ENCODE measurements around the gene ST3GAL4.

ST3GAL4 gene

DNA sequence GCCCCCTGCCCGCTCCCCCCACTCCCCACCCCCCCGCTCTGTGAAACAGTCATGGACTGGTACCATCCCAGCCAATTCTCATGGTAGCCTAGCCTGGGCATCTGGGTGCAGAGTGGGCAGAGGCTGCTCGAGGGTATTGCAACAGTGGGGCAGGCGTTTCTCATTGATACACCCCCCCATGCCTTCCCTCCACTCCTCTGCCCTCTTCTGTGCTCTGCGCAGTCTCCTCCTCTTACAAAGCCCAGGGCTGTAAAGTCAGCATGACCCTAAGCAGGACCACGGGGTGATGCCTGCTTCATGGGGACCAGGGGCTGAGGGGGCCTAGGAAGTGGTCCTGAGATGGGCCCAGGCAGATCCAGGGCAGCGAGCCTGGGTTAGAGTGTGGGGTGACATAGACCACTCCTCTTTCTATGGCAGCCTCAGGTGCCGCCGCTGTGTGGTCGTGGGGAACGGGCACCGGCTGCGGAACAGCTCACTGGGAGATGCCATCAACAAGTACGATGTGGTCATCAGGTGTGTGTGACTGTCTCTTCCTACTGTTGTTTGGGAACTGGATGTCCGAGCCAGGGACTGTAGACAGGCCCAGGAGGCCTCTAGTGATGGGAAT, 52.3 kb downstream of the ST3GAL4 start:
- Mint-ChIP-seq H3K4me1 (ENCODE audit: low read depth in 2 of 2) (peaks cover 0 to 3% of the 10 kb centered on the region in 2 donors), H3K4me3 (no peak overlapping the region), H3K36me3 (ENCODE audit: insufficient read depth) (no peaks in the 10 kb centered on the region), H3K27me3 (no peaks in the 10 kb centered on the region), H3K27ac (peak overlapping the region; percentile 25 to 66), H3K9me3 (no peaks in the 10 kb centered on the region)
- no peak for ATAC-seq (replicated peaks)
- DNase-seq: no peak

DNA sequence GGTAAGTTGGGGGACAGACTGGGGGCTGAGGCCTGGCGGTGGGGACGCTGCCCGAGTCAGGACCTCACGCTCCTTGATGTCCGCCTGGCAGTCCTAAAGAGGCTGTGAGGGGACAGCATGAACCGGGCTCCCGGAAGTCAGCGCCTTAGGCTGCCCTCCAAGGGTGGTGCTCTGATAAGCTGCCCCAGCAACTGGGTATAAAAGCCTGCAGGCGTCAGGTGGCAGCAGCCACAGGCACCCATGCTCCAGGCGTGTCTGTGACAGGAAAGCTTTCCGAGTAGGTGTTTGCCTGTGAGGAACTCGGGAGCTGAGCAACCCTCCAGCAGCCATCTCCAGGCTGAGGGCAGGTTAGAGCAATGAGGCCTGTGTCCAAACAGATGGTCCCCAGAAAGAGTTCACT, 53.0 kb downstream of the ST3GAL4 start:
- DNase-seq (no peak), ATAC-seq (replicated peaks) (no peak)
- peak overlapping the region; percentile 66 to 67 for H3K27ac Mint-ChIP-seq
- no peaks in the 10 kb centered on the region for H3K9me3 Mint-ChIP-seq
- no peaks in the 10 kb centered on the region for H3K27me3 Mint-ChIP-seq
- H3K4me3 Mint-ChIP-seq: no peak overlapping the region
- peaks cover 0 to 3% of the 10 kb centered on the region in 2 donors for H3K4me1 Mint-ChIP-seq (ENCODE audit: low read depth in 2 of 2)
- no peaks in the 10 kb centered on the region for H3K36me3 Mint-ChIP-seq (ENCODE audit: insufficient read depth)

DNA sequence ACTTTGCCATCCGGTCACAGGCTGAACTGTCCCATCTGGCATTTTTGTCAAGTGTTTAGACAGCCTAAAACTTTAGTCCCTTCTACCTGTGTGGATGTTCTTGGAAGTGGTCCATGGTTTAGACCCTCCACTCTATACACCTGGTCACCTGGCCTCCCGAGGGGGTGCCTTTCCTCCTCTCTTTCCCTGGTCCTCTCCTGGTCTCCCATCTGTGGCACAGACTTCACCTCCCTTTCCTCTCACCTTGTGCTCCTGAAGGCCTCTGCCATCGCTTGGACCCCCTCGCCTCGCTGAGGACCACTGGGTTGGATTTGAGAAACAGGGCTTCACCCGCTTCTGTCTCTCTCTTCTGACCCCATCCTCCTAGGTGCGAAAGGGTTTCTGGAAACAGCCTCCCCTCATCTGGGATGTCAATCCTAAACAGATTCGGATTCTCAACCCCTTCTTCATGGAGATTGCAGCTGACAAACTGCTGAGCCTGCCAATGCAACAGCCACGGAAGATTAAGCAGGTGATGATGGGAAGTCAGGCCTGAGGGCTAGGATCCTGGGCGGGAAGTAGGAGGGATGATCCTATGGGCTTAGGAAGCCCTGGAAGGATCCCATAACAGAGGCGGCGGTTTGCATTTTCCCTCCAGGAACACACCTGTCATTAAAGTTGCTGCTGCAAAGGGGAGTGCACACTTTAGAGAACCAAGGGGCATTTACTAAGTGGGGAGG, 53.6 kb downstream of the ST3GAL4 start:
- no peaks in the 10 kb centered on the region for H3K36me3 Mint-ChIP-seq (ENCODE audit: insufficient read depth)
- no peak overlapping the region for H3K4me3 Mint-ChIP-seq
- H3K9me3 Mint-ChIP-seq: no peaks in the 10 kb centered on the region
- DNase-seq (no peak), ATAC-seq (replicated peaks) (no peak)
- no peaks in the 10 kb centered on the region for H3K27me3 Mint-ChIP-seq
- peak overlapping the region in 1 of 2 donors; percentile 67 for H3K27ac Mint-ChIP-seq
- H3K4me1 Mint-ChIP-seq (ENCODE audit: low read depth in 2 of 2): peaks cover 0 to 3% of the 10 kb centered on the region in 2 donors

DNA sequence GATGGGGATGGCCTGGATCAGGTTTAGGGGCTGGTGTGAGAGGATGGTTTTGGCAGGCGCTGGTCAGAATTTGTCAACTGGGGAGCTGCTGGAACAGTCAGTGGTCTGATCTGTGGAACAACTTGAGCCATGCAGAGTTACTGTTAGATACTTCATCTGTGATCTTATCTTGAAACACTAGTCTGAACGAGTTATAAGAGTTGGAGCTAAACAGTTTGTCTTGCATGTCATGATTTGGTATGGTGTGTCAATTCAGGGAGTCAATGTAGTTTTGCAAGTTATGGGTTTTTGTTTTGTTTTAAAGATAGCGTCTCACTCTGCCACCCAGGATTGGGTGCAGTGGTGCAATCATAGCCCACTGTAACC, 54.1 kb downstream of the ST3GAL4 start:
- Mint-ChIP-seq H3K27me3 (no peaks in the 10 kb centered on the region), H3K9me3 (no peaks in the 10 kb centered on the region), H3K4me3 (no peak overlapping the region), H3K27ac (no peak overlapping the region), H3K36me3 (ENCODE audit: insufficient read depth) (no peaks in the 10 kb centered on the region), H3K4me1 (ENCODE audit: low read depth in 2 of 2) (peaks cover 0 to 3% of the 10 kb centered on the region in 2 donors)
- ATAC-seq (replicated peaks) (no peak), DNase-seq (no peak)

DNA sequence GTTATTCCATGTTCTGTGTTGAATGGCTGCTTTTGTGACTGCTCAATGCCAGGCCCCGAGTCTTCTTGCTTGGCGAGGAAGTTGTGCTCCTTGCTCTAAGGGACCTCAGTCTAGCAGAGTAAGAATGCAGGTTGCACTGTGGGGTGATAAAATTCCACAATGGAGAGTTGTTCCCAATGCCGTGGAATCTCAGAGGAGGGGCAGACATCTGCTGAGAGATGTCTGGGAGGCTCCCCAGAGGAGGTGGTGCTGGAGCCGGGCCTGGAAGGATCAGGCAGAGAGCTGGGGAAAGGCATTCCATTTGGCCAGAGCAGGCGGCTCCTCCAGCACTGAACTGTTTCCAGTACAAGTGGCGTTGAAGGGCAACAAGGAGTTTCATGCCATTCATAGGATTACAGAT, 55.2 kb downstream of the ST3GAL4 start:
- H3K27ac Mint-ChIP-seq: no peak overlapping the region
- H3K4me3 Mint-ChIP-seq: no peak overlapping the region
- DNase-seq: no peak
- no peaks in the 10 kb centered on the region for H3K36me3 Mint-ChIP-seq (ENCODE audit: insufficient read depth)
- H3K9me3 Mint-ChIP-seq: no peaks in the 10 kb centered on the region
- no peaks in the 10 kb centered on the region for H3K27me3 Mint-ChIP-seq
- no peak for ATAC-seq (replicated peaks)
- H3K4me1 Mint-ChIP-seq (ENCODE audit: low read depth in 2 of 2): peaks cover under 1 to 3% of the 10 kb centered on the region in 2 donors

DNA sequence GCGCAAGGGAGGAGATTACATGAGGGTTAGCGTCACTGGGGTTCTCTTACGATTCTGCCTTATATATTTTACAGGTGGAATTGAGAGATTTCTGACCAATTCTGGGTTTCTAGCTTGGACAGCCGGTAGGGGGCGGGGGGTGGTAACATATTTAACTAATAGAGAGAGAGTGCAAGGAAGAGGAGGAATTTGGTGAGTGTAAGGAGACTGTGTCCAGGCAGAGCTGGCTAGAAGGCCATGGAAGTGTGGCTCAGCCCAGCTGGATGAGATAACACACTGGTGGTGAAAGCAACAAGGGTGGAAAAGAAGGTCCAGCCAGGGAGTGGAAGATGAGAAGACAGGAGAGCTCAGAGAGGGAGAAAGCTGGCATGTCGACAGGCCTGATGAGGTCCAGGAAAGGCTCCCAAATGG, 56.5 kb downstream of the ST3GAL4 start:
- Mint-ChIP-seq H3K36me3 (ENCODE audit: insufficient read depth) (no peaks in the 10 kb centered on the region), H3K9me3 (no peaks in the 10 kb centered on the region), H3K27ac (no peak overlapping the region), H3K4me1 (ENCODE audit: low read depth in 2 of 2) (peaks cover 7% of the 10 kb centered on the region in 2 donors), H3K4me3 (no peak overlapping the region), H3K27me3 (no peaks in the 10 kb centered on the region)
- ATAC-seq (replicated peaks) (no peak), DNase-seq (no peak)

DNA sequence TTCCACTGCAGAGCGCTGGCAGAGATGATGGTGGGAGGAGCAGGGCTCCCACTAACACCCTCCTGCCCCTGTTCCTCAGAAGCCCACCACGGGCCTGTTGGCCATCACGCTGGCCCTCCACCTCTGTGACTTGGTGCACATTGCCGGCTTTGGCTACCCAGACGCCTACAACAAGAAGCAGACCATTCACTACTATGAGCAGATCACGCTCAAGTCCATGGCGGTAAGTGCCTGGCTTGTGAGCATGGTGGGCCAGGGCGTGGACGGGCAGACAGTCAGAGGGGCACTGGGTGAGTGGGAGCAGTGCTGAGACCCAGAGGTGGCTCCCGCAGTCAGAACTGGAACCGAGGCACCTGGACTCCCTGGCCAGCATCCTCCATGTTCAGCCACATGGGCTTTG, 57.9 kb downstream of the ST3GAL4 start:
- ATAC-seq (replicated peaks): no peak
- Mint-ChIP-seq H3K27ac (no peak overlapping the region), H3K9me3 (no peaks in the 10 kb centered on the region), H3K36me3 (ENCODE audit: insufficient read depth) (no peaks in the 10 kb centered on the region), H3K27me3 (no peaks in the 10 kb centered on the region), H3K4me1 (ENCODE audit: low read depth in 2 of 2) (peaks cover 7% of the 10 kb centered on the region in 2 donors), H3K4me3 (no peak overlapping the region)
- no peak for DNase-seq

DNA sequence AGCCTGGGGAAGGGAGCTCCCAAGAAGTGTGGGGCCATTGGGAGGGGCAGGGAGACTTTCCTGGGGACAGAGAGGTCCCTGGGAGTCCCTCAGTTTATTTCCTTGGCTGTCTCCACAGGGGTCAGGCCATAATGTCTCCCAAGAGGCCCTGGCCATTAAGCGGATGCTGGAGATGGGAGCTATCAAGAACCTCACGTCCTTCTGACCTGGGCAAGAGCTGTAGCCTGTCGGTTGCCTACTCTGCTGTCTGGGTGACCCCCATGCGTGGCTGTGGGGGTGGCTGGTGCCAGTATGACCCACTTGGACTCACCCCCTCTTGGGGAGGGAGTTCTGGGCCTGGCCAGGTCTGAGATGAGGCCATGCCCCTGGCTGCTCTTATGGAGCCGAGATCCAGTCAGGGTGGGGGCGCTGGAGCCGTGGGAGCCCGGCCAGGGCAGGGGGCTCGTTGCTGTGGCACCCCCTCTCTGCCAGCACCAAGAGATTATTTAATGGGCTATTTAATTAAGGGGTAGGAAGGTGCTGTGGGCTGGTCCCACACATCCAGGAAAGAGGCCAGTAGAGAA, 58.4 kb downstream of the ST3GAL4 start:
- ATAC-seq (replicated peaks) (no peak), DNase-seq (no peak)
- Mint-ChIP-seq H3K9me3 (no peaks in the 10 kb centered on the region), H3K4me3 (no peak overlapping the region), H3K27ac (no peak overlapping the region), H3K36me3 (ENCODE audit: insufficient read depth) (no peaks in the 10 kb centered on the region), H3K4me1 (ENCODE audit: low read depth in 2 of 2) (peaks cover 7% of the 10 kb centered on the region in 2 donors), H3K27me3 (no peaks in the 10 kb centered on the region)

DNA sequence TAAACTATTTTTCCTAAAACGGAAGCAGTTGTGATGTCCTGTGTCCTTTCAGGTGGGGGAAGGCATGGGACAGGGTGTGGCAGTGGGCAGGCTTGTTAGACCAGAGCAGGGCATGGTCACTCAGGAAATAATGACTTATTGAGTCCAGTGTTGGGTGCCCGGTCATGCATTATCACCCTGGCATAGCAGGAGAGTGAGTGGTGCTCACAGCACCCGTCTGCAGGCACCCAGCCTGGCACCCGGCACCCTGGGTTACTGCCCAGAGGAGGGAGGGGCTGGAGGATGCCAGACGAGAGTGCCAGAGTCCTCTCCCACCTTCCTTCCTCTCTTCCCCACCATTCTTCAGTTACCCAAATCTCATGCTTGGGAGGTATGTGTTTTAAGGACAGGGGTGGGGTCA, 59.1 kb downstream of the ST3GAL4 start:
- Mint-ChIP-seq H3K27ac (no peak overlapping the region), H3K36me3 (ENCODE audit: insufficient read depth) (no peaks in the 10 kb centered on the region), H3K4me1 (ENCODE audit: low read depth in 2 of 2) (peaks cover 7% of the 10 kb centered on the region in 2 donors), H3K4me3 (no peak overlapping the region), H3K27me3 (no peaks in the 10 kb centered on the region), H3K9me3 (no peaks in the 10 kb centered on the region)
- DNase-seq (no peak), ATAC-seq (replicated peaks) (no peak)

DNA sequence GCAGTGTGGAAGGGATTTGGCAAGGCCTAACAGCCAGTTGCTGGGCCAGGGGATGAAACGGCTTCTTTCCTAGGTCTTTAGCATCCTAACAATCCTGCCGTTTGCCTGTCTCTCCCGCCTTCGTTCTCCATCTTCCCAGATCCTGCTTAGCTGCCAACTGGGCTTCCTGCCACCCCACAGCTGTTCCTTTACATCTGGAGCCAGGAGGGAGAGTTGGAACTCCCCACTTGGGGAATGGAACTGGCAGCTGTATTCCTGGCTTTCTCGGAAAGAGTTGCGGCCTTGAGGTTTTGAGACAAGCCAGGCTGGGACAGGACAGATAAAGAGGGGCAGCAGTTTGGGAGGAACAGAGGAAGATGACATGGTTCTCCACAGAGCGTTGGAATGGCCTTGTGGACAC, 59.6 kb downstream of the ST3GAL4 start:
- Mint-ChIP-seq H3K4me1 (ENCODE audit: low read depth in 2 of 2) (peaks cover 7% of the 10 kb centered on the region in 2 donors), H3K4me3 (no peak overlapping the region), H3K27me3 (no peaks in the 10 kb centered on the region), H3K27ac (no peak overlapping the region), H3K9me3 (no peaks in the 10 kb centered on the region), H3K36me3 (ENCODE audit: insufficient read depth) (no peaks in the 10 kb centered on the region)
- ATAC-seq (replicated peaks) (no peak), DNase-seq (no peak)

DNA sequence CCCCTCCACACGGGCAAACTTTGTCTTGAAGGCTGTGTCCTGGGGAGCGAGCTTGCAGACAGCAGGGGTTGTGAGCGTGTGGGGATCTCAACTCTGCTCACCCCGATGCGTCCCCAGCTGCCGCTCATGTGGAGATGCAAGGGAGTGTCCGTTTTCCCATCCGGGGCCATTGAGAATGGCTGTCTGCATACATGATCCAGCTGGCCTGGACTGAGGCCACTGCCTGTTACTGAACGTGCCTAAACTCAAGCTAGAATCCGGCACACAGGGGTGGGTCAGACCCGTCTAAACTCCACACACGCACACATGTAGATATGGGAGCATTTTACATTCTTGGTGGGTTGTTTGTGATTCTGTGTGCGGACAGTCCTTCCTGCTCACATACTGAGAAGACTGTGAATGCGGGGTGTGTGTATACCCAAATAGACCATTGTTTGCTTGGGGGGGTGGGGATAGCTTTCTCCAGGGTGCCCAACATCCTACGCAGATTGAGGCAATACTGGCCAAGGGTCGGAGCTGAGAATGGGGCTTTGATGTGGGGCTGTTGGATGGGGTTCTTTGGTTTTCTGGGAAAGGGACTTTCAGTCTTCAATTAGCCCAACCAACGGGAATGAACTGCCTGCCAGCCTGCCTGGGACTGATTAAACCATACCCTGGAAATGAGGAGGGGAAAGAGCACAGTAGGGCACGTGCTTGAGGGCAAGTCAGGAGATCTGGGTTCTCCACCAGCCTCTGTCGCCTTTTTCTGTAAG, 60.4 kb downstream of the ST3GAL4 start:
- no peaks in the 10 kb centered on the region for H3K27me3 Mint-ChIP-seq
- peak overlapping the region; percentile 41 to 62 for H3K27ac Mint-ChIP-seq
- H3K4me1 Mint-ChIP-seq (ENCODE audit: low read depth in 2 of 2): peaks cover 4 to 7% of the 10 kb centered on the region in 2 donors
- no peaks in the 10 kb centered on the region for H3K9me3 Mint-ChIP-seq
- DNase-seq: no peak
- no peak for ATAC-seq (replicated peaks)
- no peaks in the 10 kb centered on the region for H3K36me3 Mint-ChIP-seq (ENCODE audit: insufficient read depth)
- peak overlapping the region; percentile 45 to 62 for H3K4me3 Mint-ChIP-seq

DNA sequence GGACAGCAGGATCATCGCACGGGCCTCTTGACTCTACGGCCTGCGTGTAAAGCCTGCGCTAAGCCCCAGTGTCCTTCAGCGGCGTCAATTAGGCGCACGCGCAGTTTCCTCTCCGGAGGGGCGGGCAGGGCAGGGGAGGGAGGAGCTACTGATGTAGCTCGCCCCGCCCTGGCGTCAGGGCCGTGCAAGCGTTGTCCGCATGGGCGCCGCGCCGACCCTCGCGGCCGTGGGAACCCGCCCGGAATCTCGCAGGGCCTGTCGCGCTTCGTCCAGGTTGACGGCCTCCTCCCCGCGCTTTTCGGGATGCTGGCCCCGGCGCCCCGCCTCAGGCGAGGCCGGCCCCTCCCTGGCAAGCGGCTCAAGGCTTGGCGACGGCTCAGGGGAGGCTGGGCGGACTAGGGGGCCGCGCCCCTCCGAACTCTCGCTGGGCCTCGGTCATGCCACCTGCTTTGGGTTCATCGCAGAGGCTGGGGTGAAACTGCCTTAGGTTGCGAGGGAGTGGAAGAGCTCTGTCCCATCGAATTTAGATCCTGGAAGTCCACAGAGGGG, 61.1 kb downstream of the ST3GAL4 start:
- Mint-ChIP-seq H3K27me3 (no peaks in the 10 kb centered on the region), H3K4me3 (peak overlapping the region; percentile 45 to 62), H3K9me3 (no peaks in the 10 kb centered on the region), H3K27ac (peak overlapping the region; percentile 41 to 62), H3K4me1 (ENCODE audit: low read depth in 2 of 2) (peaks cover 4 to 7% of the 10 kb centered on the region in 2 donors), H3K36me3 (ENCODE audit: insufficient read depth) (peaks cover 4% of the 10 kb centered on the region)
- DNase-seq: peak; percentile 18 to 52 (median 46)
- peak; percentile 96 for ATAC-seq (replicated peaks)

DNA sequence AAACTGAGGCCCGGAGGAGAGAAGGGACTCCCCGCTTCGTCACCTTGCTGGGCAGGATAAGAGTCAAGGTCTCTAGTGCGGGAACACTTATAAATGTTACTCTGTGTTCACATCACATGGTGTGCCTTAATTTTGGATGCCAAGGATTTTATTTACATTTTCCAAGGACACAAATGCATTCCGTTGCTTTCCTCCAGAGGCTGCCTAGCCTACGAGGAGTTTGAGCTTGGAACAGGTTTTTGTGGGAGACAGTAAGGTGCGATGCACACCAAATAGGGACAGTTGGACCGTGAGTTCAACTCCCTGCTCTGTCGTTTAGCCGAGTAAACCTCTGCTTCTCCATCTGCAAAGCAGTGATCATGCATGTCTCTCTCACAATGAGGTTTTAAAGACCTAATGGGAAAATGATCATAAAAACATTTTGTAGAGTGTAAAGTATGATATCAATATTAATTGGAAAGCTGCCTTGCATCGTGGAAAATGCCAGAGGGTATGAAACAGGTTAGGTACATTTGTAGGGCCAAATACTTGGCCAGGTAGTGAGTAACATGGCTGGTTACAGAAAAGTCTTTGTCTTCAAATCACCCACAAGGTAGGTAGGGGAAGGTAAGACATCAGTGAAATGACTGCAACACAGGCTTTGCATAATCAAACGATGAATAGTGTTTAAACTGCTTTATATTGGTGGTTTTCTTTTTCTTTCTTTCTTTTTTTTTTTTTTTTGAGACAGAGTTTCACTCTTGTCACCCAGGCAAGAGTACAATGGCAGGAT, 61.8 kb downstream of the ST3GAL4 start:
- H3K27me3 Mint-ChIP-seq: no peaks in the 10 kb centered on the region
- peak overlapping the region; percentile 31 to 62 for H3K4me3 Mint-ChIP-seq
- no peaks in the 10 kb centered on the region for H3K9me3 Mint-ChIP-seq
- peaks cover 4 to 7% of the 10 kb centered on the region in 2 donors for H3K4me1 Mint-ChIP-seq (ENCODE audit: low read depth in 2 of 2)
- ATAC-seq (replicated peaks) (no peak), DNase-seq (no peak)
- no peak overlapping the region for H3K27ac Mint-ChIP-seq
- peaks cover 4% of the 10 kb centered on the region for H3K36me3 Mint-ChIP-seq (ENCODE audit: insufficient read depth)
